HCT116 (cell line): ENCODE measurements around the gene LDB2. TPM values are rescaled to one million over a fixed set of nuclear protein-coding genes. Genes with fewer than 3 reads are reported as not detected.

Source experiments
- ATAC-seq: fragments of 200-7000 bp; cut with Tn5 transposase; 2 replicates; pipeline ENCODE4 v1.9.1; 2020; ENCODE audit warnings: mild to moderate bottlenecking, moderate library complexity
- BruUV-seq: library from RNA; stranded (reverse); fragments of 400-500 nt; replicated peaks from 2 replicates; lab custom pipeline; 2021; lab: Mats Ljungman, UMichigan
- CTCF ChIA-PET: fragments of 300-600 bp; sonication (Branson Sonifier 250); formaldehyde crosslinking; loops from one replicate; lab custom pipeline; 2021; ENCODE audit warnings: antibody characterized with exemption; lab: Charles Lee
- POLR2A ChIA-PET: fragments of 300-600, 350-600 bp; sonication (Branson Sonifier 250); formaldehyde crosslinking; loops from one replicate; lab custom pipeline; 2021; ENCODE audit warnings: antibody characterized with exemption; lab: Charles Lee
- RAD21 ChIA-PET, 2 experiments: fragments of 300-600 bp; sonication (Branson Sonifier 250); formaldehyde crosslinking; loops; one replicate each; lab custom pipeline; 2023; ENCODE audit warnings: low total read pairs in 2 of 2; ENCODE audit not compliant: uncharacterized antibody in 2 of 2, unreplicated experiment in 2 of 2, low non-redundant PET in 1 of 2; lab: Charles Lee
- DNase-seq: peaks from one replicate; pipeline ENCODE4 v3.0.0-alpha.2; 2010; ENCODE audit warnings: low read depth, low spot score
- H2AFZ ChIP-seq: fragments of 200-600 bp; shearing (Covaris generic), sonication (generic); 2 replicates; pipeline ENCODE4 v1.6.1; 2017; ENCODE audit warnings: low read depth, mixed run types, mixed read lengths, antibody characterized with exemption, low read length; ENCODE audit not compliant: poor library complexity, severe bottlenecking
- H3K27ac ChIP-seq: 2 replicates; pipeline ENCODE4 v1.5.1; 2012; ENCODE audit warnings: low read depth, low read length
- H3K27me3 ChIP-seq: fragments of 200-600 bp; sonication (generic); 2 replicates; pipeline ENCODE4 v1.6.1; 2016; ENCODE audit warnings: mixed run types, low read length, mixed read lengths; ENCODE audit not compliant: insufficient read depth
- H3K36me3 ChIP-seq, 2 experiments: fragments of 200-500 bp in 1 of 2; fragments of 200-600 bp in 1 of 2; sonication (Bioruptor generic) in 1 of 2; sonication (generic) in 1 of 2; 2 replicates each; pipeline versions ENCODE4 v1.5.1 to v1.6.1; 2014 to 2016; ENCODE audit warnings: low read length in 2 of 2, inconsistent platforms in 1 of 2, mixed read lengths in 1 of 2, mixed run types in 1 of 2; ENCODE audit not compliant: insufficient read depth in 2 of 2, control insufficient read depth in 1 of 2
- H3K4me1 ChIP-seq, 2 experiments: fragments of 200-600 bp in 1 of 2; sonication (generic) in 1 of 2; 2 replicates each; pipeline versions ENCODE4 v1.5.1 to v1.6.1; 2012 to 2017; ENCODE audit warnings: low read length in 2 of 2, inconsistent platforms in 1 of 2, mild to moderate bottlenecking in 1 of 2, mixed read lengths in 1 of 2, mixed run types in 1 of 2, moderate library complexity in 1 of 2; ENCODE audit not compliant: insufficient read depth in 2 of 2, control insufficient read depth in 1 of 2
- H3K4me2 ChIP-seq: fragments of 200-600 bp; sonication (generic); 2 replicates; pipeline ENCODE4 v1.6.1; 2017; ENCODE audit warnings: mixed run types, low read length, mixed read lengths
- H3K4me3 ChIP-seq, 2 experiments: fragments of 200-600 bp in 1 of 2; sonication (generic) in 1 of 2; replicated peaks in 1 of 2; 2 replicates each; pipeline ENCODE4 v1.5.1; 2011 to 2016; ENCODE audit warnings: low read length in 2 of 2, control low read depth in 1 of 2, low read depth in 1 of 2, mild to moderate bottlenecking in 1 of 2, mixed read lengths in 1 of 2, mixed run types in 1 of 2
- H3K79me2 ChIP-seq: fragments of 200-600 bp; sonication (generic); 2 replicates; pipeline ENCODE4 v1.6.1; 2017; ENCODE audit warnings: mild to moderate bottlenecking, mixed run types, low read length, moderate library complexity, mixed read lengths; ENCODE audit not compliant: insufficient read depth
- H3K9ac ChIP-seq: fragments of 200-600 bp; sonication (generic); 2 replicates; pipeline ENCODE4 v1.6.1; 2016; ENCODE audit warnings: low read length, mixed read lengths
- H3K9me2 ChIP-seq: fragments of 200-600 bp; sonication (generic), shearing (Covaris generic); 2 replicates; pipeline ENCODE4 v1.6.1; 2017; ENCODE audit warnings: mixed run types, mild to moderate bottlenecking, moderate library complexity; ENCODE audit not compliant: insufficient read depth
- H3K9me3 ChIP-seq, 2 experiments: fragments of 200-500 bp in 1 of 2; fragments of 200-600 bp in 1 of 2; sonication (Bioruptor generic) in 1 of 2; sonication (generic) in 1 of 2; 2 replicates each; pipeline ENCODE4 v1.6.1; 2014 to 2017; ENCODE audit warnings: low read length in 2 of 2, mixed read lengths in 2 of 2, inconsistent platforms in 1 of 2, low read depth in 1 of 2, mild to moderate bottlenecking in 1 of 2, mixed run types in 1 of 2, moderate library complexity in 1 of 2; ENCODE audit not compliant: control insufficient read depth in 1 of 2, insufficient read depth in 1 of 2
- H4K20me1 ChIP-seq: fragments of 200-600 bp; sonication (generic), shearing (Covaris generic); 2 replicates; pipeline ENCODE4 v1.6.1; 2017; ENCODE audit warnings: mixed run types, mild to moderate bottlenecking, moderate library complexity; ENCODE audit not compliant: insufficient read depth
- ELF1 ChIP-seq: IDR thresholded peaks from 2 replicates; pipeline ENCODE4 v1.6.1; 2012; ENCODE audit warnings: low read depth, borderline replicate concordance
- EZH2 ChIP-seq: fragments of 200-600 bp; sonication (generic); IDR thresholded peaks from 2 replicates; pipeline ENCODE4 v1.6.1; 2017; ENCODE audit warnings: antibody characterized with exemption, mixed run types
- EZH2phosphoT487 ChIP-seq: fragments of 200-600 bp; IDR thresholded peaks from 2 replicates; pipeline ENCODE4 v1.6.1; 2018; ENCODE audit warnings: antibody characterized with exemption, borderline replicate concordance
- POLR2A ChIP-seq: IDR thresholded peaks from 2 replicates; pipeline ENCODE4 v1.7.0; 2011; ENCODE audit warnings: borderline replicate concordance; ENCODE audit not compliant: insufficient read depth, insufficient read length; ENCODE audit errors: extremely low read depth
- RAD21 ChIP-seq: IDR thresholded peaks from 2 replicates; pipeline ENCODE4 v1.6.1; 2012; ENCODE audit warnings: low read depth, mild to moderate bottlenecking
- TCF7L2 ChIP-seq: IDR thresholded peaks from 2 replicates; pipeline ENCODE4 v1.7.0; 2011; ENCODE audit warnings: borderline replicate concordance, inconsistent platforms; ENCODE audit not compliant: insufficient read depth, insufficient read length; ENCODE audit errors: extremely low read depth
- ZFX ChIP-seq: fragments of 450-650 bp; IDR thresholded peaks from 2 replicates; pipeline ENCODE4 v1.6.1; 2017
- intact Hi-C: fragments of 100-400 bp; cut with micrococcal nuclease; formaldehyde crosslinking; loops from 2 replicates; pipeline ENCODE4 v1.10.0; 2022
- total RNA-seq: library from RNA; stranded (reverse); gene quantifications from one replicate; pipeline ENCODE4 v1.2.1, GENCODE V29; 2021; ENCODE audit not compliant: unreplicated experiment
- TF ChIP-seq, protein P1 (sequence below): IDR thresholded peaks from 2 replicates; pipeline ENCODE4 v1.6.1; 2012

Gene LDB2
- total RNA-seq, 1 experiment from 2014 or later: 0.12 TPM

DNA sequence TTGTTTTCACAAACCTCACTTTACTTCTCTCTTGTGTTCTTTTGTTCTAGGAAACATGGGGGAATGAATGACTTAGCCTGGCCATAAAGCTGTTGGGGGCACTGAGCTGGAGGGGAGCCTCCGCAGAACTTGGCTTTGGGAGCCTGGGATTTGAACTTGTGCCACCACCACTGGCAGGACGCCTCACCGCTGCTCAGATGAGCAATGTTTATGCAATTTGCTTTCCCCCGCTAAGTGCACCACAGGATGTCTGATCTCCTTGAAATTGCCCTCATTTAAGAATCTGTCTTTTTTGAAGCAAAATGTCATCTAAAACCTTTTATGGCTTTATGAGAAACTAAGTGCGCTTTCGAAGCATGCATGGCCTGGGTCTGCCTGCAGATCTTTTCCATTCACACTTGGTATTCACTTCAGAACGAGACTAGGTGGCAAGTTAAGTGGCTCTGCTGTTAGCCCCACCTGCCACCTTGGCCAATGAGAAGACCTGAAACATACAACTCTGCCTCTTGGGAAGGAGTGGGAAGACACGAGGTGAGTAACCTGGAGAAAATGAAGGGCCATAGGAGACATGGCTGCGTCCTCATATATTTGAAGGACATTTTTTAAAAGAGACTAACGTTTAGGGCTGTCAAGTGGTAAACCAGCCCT, 119.3 kb downstream of the LDB2 start:
- H3K9ac ChIP-seq: no peak overlapping the region
- H2AFZ ChIP-seq: no peak overlapping the region
- BruUV-seq: no TSS peak
- H3K4me1 ChIP-seq: no peaks in the 10 kb centered on the region
- ChIA-PET RAD21 (no interaction called here), POLR2A (no interaction called here), CTCF (no interaction called here)
- TF ChIP-seq ZFX: no peak
- TF ChIP-seq POLR2A: no peak
- no peak for TF ChIP-seq ELF1
- TF ChIP-seq TCF7L2: no peak
- TF ChIP-seq, protein P1, sequence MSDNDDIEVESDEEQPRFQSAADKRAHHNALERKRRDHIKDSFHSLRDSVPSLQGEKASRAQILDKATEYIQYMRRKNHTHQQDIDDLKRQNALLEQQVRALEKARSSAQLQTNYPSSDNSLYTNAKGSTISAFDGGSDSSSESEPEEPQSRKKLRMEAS: no peak
- TF ChIP-seq EZH2phosphoT487: no peak
- no peak for TF ChIP-seq RAD21
- TF ChIP-seq EZH2: no peak
- peaks cover 13% of the 10 kb centered on the region for H3K27me3 ChIP-seq
- H3K4me2 ChIP-seq: no peak overlapping the region
- no peaks in the 10 kb centered on the region for H4K20me1 ChIP-seq
- H3K4me3 ChIP-seq: no peak overlapping the region
- no peaks in the 10 kb centered on the region for H3K9me3 ChIP-seq
- H3K79me2 ChIP-seq: no peaks in the 10 kb centered on the region
- H3K27ac ChIP-seq: no peak overlapping the region
- no peaks in the 10 kb centered on the region for H3K9me2 ChIP-seq
- intact Hi-C loops: no loop called here
- DNase-seq (no peak), ATAC-seq (no peak)
- H3K36me3 ChIP-seq: no peaks in the 10 kb centered on the region

DNA sequence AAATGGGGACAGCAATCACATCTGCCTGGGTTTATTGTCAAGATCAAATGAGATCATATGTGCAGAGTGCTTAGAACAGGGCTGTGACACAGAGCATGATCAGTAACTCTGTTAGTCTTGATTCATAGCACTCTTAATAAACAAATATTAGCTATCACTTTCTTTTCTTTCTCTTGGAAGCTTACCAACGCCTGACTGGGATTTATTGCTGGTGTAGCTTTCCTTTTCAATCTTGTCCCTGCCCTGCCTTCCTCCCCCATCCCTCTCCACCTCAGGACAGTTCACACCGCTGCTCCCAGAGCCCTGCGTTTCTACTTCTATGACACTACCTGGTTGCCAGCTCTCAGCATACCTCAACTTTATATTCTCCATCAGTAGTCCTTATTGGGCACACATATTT, 120.7 kb downstream of the LDB2 start:
- Histone ChIP-seq H3K4me3 (no peak overlapping the region), H3K27me3 (peaks cover 13% of the 10 kb centered on the region), H4K20me1 (no peaks in the 10 kb centered on the region), H3K79me2 (no peaks in the 10 kb centered on the region), H3K36me3 (no peaks in the 10 kb centered on the region), H2AFZ (no peak overlapping the region), H3K4me2 (no peak overlapping the region), H3K27ac (no peak overlapping the region), H3K4me1 (no peaks in the 10 kb centered on the region), H3K9me3 (no peaks in the 10 kb centered on the region), H3K9ac (no peak overlapping the region), H3K9me2 (no peaks in the 10 kb centered on the region)
- ChIA-PET CTCF (interaction anchor here (0.6 kb wide), 1 partner anchor 547 kb away, joined by 3 read pairs; no protein-coding TSS in a partner anchor), POLR2A (no interaction called here), RAD21 (no interaction called here)
- no peak for ATAC-seq
- intact Hi-C loops: no loop called here
- no TSS peak for BruUV-seq
- no peak for TF ChIP-seq POLR2A
- DNase-seq: no peak
